ENCODE data around the gene SLC4A4.
A peak's percentile ranks its signal among the peaks of the same experiment; 100 is the strongest.

The SLC4A4 gene

GRCh38 chr4:71338846-71339593, at the start of gene SLC4A4:
SLC4A4 (plus strand) TSS chr4:71339020.
- no peak for FAIRE-seq

- FAIRE-seq = no peak
Measured at GRCh38 chr4:71290074-71290473, 48.7 kb upstream of the SLC4A4 start.

GRCh38 chr4:71290476-71290875, 48.3 kb upstream of the SLC4A4 start:
- FAIRE-seq = no peak

- peak; percentile 56 for FAIRE-seq
Measured at GRCh38 chr4:71292228-71292627, 46.6 kb upstream of the SLC4A4 start.

- no peak for FAIRE-seq
Measured at GRCh38 chr4:71293705-71294104, 45.1 kb upstream of the SLC4A4 start.

- no peak for FAIRE-seq
Measured at GRCh38 chr4:71294301-71294700, 44.5 kb upstream of the SLC4A4 start.

GRCh38 chr4:71296945-71297344, 41.9 kb upstream of the SLC4A4 start:
- FAIRE-seq = no peak

GRCh38 chr4:71300362-71300761, 38.5 kb upstream of the SLC4A4 start:
- FAIRE-seq = no peak

- FAIRE-seq = no peak
Measured at GRCh38 chr4:71300964-71301363, 37.9 kb upstream of the SLC4A4 start.

GRCh38 chr4:71303287-71303686, 35.5 kb upstream of the SLC4A4 start:
- FAIRE-seq = no peak

GRCh38 chr4:71303850-71304249, 35.0 kb upstream of the SLC4A4 start:
- no peak for FAIRE-seq

GRCh38 chr4:71304289-71304850, 34.5 kb upstream of the SLC4A4 start:
- no peak for FAIRE-seq

GRCh38 chr4:71307729-71308128, 31.1 kb upstream of the SLC4A4 start:
- no peak for FAIRE-seq

GRCh38 chr4:71322425-71322824, 16.4 kb upstream of the SLC4A4 start:
- FAIRE-seq = no peak

- FAIRE-seq = no peak
Measured at GRCh38 chr4:71333368-71333767, 5.5 kb upstream of the SLC4A4 start.

- no peak for FAIRE-seq
Measured at GRCh38 chr4:71333960-71334359, 4.9 kb upstream of the SLC4A4 start.

- no peak for FAIRE-seq
Measured at GRCh38 chr4:71334465-71334882, 4.3 kb upstream of the SLC4A4 start.

GRCh38 chr4:71343670-71344466, 5.0 kb downstream of the SLC4A4 start:
- FAIRE-seq = no peak

- FAIRE-seq = no peak
Measured at GRCh38 chr4:71346710-71347109, 7.9 kb downstream of the SLC4A4 start.

GRCh38 chr4:71348586-71348985, 9.8 kb downstream of the SLC4A4 start:
- no peak for FAIRE-seq

- no peak for FAIRE-seq
Measured at GRCh38 chr4:71355045-71355444, 16.2 kb downstream of the SLC4A4 start.

- peak; percentile 5 for FAIRE-seq
Measured at GRCh38 chr4:71355971-71356370, 17.2 kb downstream of the SLC4A4 start.

GRCh38 chr4:71356924-71357663, 18.3 kb downstream of the SLC4A4 start:
- no peak for FAIRE-seq

All from islet of Langerhans (tissue), 1 donor.